ENCODE data around the gene PERCC1.

DNA sequence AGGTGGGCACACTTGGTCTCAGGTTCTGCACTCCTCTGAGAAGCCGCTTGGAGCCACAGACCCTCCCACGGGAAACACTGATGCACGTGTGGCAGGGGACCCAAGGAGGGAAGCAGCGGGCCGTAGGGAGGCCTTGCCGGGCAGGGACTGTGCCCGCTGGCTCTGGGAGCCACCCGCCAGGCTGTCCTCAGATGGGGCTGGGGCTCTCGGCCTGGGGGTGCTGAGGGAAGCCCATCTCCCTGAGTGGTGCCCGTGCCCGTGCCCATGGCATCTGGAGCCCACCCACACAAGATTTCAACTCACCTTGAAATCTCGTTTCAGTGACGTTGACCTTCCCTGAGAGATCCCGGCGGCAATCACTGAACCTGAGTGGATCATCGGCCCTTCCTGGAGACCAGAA is 26.1 kb downstream of the PERCC1 start:
- no peak for TF ChIP-seq POLR2A (IDR thresholded peaks at IDR 0.05)
- TF ChIP-seq, protein P1, sequence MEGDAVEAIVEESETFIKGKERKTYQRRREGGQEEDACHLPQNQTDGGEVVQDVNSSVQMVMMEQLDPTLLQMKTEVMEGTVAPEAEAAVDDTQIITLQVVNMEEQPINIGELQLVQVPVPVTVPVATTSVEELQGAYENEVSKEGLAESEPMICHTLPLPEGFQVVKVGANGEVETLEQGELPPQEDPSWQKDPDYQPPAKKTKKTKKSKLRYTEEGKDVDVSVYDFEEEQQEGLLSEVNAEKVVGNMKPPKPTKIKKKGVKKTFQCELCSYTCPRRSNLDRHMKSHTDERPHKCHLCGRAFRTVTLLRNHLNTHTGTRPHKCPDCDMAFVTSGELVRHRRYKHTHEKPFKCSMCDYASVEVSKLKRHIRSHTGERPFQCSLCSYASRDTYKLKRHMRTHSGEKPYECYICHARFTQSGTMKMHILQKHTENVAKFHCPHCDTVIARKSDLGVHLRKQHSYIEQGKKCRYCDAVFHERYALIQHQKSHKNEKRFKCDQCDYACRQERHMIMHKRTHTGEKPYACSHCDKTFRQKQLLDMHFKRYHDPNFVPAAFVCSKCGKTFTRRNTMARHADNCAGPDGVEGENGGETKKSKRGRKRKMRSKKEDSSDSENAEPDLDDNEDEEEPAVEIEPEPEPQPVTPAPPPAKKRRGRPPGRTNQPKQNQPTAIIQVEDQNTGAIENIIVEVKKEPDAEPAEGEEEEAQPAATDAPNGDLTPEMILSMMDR (IDR thresholded peaks at IDR 0.05): no peak
